SH-SY5Y (cell line): ENCODE results near the gene SRRM1.

ENCODE experiments used
- GATA2 ChIP-seq: IDR thresholded peaks from 2 replicates; pipeline ENCODE4 v1.6.1; 2011; ENCODE audit warnings: mild to moderate bottlenecking, low read depth, low read length
- GATA3 ChIP-seq: IDR thresholded peaks from 2 replicates; pipeline ENCODE4 v1.6.1; 2011; ENCODE audit warnings: low read depth, mild to moderate bottlenecking, low read length, moderate library complexity

DNA sequence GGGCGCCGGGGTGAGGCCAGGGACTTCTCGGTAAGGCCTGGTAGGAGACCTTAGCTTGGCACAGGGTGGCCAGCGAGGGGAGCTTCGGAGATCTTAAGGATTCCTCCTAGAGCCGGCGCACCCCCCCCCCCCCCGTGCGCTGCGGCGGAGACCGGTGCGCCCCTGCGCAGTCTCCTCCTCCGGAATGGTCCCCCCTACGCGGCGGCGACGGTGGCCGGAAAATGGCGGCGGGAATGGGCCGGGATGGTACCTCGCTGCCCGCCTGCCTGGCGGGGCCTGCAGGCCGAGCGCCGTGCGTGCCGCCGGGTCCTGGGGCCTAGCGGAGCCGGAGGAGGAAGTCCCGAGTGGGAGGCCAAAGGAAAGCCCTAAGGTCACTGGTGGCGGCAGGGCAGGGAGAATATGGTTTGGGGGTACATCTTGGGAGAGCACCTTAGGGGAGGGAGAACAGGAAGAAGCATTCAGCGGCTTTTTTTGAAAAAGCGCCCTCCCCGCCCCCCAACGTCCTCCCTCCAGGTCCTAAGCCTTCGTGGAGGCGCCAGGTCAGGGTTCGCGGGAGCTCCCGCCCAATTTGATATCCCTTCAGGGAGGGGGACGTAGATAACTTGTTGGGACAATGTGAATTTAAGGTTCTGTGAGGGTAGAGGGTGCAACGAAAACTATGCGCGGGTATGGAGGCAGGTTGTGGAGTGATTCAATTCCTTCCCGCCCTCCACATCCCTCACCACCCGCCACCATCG, 429 bp downstream of the SRRM1 start:
- TF ChIP-seq GATA2 = no peak
- no peak for TF ChIP-seq GATA3
